Endothelial cell of umbilical vein (primary cell): ENCODE results near the gene RNPC3. TPM values are rescaled to one million over a fixed set of nuclear protein-coding genes. Genes with fewer than 3 reads are reported as not detected.

ENCODE experiments used
- BruUV-seq: library from RNA; stranded (reverse); fragments of 400-500 nt; replicated peaks from 2 replicates; lab custom pipeline; 2021; lab: Mats Ljungman, UMichigan
- CTCF ChIA-PET: fragments of 300-600, 350-600 bp; sonication (Branson Sonifier 250); formaldehyde crosslinking; loops from one replicate; lab custom pipeline; 2021; ENCODE audit warnings: antibody characterized with exemption, inconsistent platforms; lab: Charles Lee
- POLR2A ChIA-PET: fragments of 300-600, 350-600 bp; sonication (Branson Sonifier 250); formaldehyde crosslinking; loops from one replicate; lab custom pipeline; 2021; ENCODE audit warnings: antibody characterized with exemption, inconsistent platforms; lab: Charles Lee
- DNase-seq: peaks from one replicate; pipeline ENCODE4 v3.0.0-alpha.2; 2011; ENCODE audit warnings: low read depth, low spot score
- FAIRE-seq: peaks from 2 replicates; lab custom pipeline; 2011; peaks lifted over from hg19 to GRCh38; lab: Jason Lieb, UNC
- H2AFZ ChIP-seq: 2 replicates; pipeline ENCODE4 v1.6.0; 2012; ENCODE audit warnings: low read depth, low read length, control low read depth, inconsistent platforms
- H3K27ac ChIP-seq: 2 replicates; pipeline ENCODE4 v1.5.1; 2011; ENCODE audit warnings: low read depth, mild to moderate bottlenecking, control low read depth, low read length, moderate library complexity; ENCODE audit not compliant: insufficient read depth
- H3K27me3 ChIP-seq, 2 experiments: 2 replicates each; pipeline versions ENCODE4 v1.6.0 to v1.6.1; 2011; ENCODE audit warnings: low read length in 2 of 2, mixed read lengths in 1 of 2; ENCODE audit not compliant: control insufficient read depth in 2 of 2, insufficient read depth in 2 of 2
- H3K36me3 ChIP-seq, 2 experiments: 2 replicates in 1 of 2; 3 replicates in 1 of 2; pipeline ENCODE4 v1.5.1; 2011; ENCODE audit warnings: low read length in 2 of 2, mild to moderate bottlenecking in 1 of 2, moderate library complexity in 1 of 2; ENCODE audit not compliant: control insufficient read depth in 2 of 2, insufficient read depth in 2 of 2; ENCODE audit errors: extremely low read depth in 1 of 2
- H3K4me1 ChIP-seq: 3 replicates; pipeline ENCODE4 v1.5.1; 2011; ENCODE audit warnings: mild to moderate bottlenecking, low read length; ENCODE audit not compliant: control insufficient read depth, insufficient read depth; ENCODE audit errors: extremely low read depth
- H3K4me2 ChIP-seq: 2 replicates; pipeline ENCODE4 v1.6.1; 2011; ENCODE audit warnings: low read length, control low read depth, mixed read lengths; ENCODE audit not compliant: insufficient read depth
- H3K4me3 ChIP-seq, 3 experiments: fragments of 200-600 bp in 1 of 3; sonication (generic), shearing (Covaris generic) in 1 of 3; replicated peaks in 1 of 3; 2 replicates each; pipeline ENCODE4 v1.5.1; 2011 to 2016; ENCODE audit warnings: control low read depth in 3 of 3, low read length in 3 of 3, mild to moderate bottlenecking in 2 of 3, inconsistent platforms in 1 of 3, low read depth in 1 of 3, moderate library complexity in 1 of 3; ENCODE audit not compliant: insufficient read depth in 1 of 3
- H3K79me2 ChIP-seq: 2 replicates; pipeline ENCODE4 v1.6.0; 2012; ENCODE audit warnings: low read length, inconsistent platforms; ENCODE audit not compliant: control insufficient read depth, insufficient read depth
- H3K9ac ChIP-seq: replicated peaks from 2 replicates; pipeline ENCODE3; 2011; ENCODE audit warnings: low read length, control low read depth; ENCODE audit not compliant: insufficient read depth; ENCODE audit errors: extremely low read depth
- H3K9me1 ChIP-seq: replicated peaks from 3 replicates; pipeline ENCODE4 v1.6.0; 2011; ENCODE audit warnings: mild to moderate bottlenecking, low read length; ENCODE audit not compliant: control insufficient read depth, insufficient read depth; ENCODE audit errors: extremely low read depth
- H3K9me3 ChIP-seq: replicated peaks from 2 replicates; pipeline ENCODE4 v1.5.1; 2012; ENCODE audit warnings: low read length, inconsistent platforms; ENCODE audit not compliant: control insufficient read depth, insufficient read depth
- H4K20me1 ChIP-seq: replicated peaks from 2 replicates; pipeline ENCODE3; 2011; ENCODE audit warnings: mild to moderate bottlenecking, low read length; ENCODE audit not compliant: control insufficient read depth, insufficient read depth; ENCODE audit errors: extremely low read depth
- CTCF ChIP-seq, 2 donors: IDR thresholded peaks; 1 replicate in 1 of 2; 2 replicates in 1 of 2; pipeline ENCODE4 v1.5.1; 2011; ENCODE audit warnings: low read length in 2 of 2, mild to moderate bottlenecking in 2 of 2, moderate library complexity in 2 of 2, control low read depth in 1 of 2, inconsistent platforms in 1 of 2, low read depth in 1 of 2; ENCODE audit not compliant: insufficient read depth in 1 of 2; ENCODE audit errors: extremely low read depth in 1 of 2
- EZH2 ChIP-seq: IDR thresholded peaks from 2 replicates; pipeline ENCODE4 v1.6.1; 2012; ENCODE audit warnings: borderline replicate concordance, low read depth, mild to moderate bottlenecking, moderate library complexity, low read length, inconsistent platforms; ENCODE audit not compliant: severe bottlenecking
- FOS ChIP-seq: IDR thresholded peaks from 2 replicates; pipeline ENCODE4 v1.6.1; 2011; ENCODE audit warnings: mild to moderate bottlenecking, low read length, moderate library complexity, borderline replicate concordance; ENCODE audit not compliant: insufficient read depth
- GATA2 ChIP-seq: IDR thresholded peaks from 2 replicates; pipeline ENCODE4 v1.7.0; 2011; ENCODE audit warnings: low read depth, mild to moderate bottlenecking, moderate library complexity, mixed read lengths, low read length; ENCODE audit not compliant: insufficient read length, insufficient read depth
- JUN ChIP-seq: IDR thresholded peaks from 2 replicates; pipeline ENCODE4 v1.6.1; 2011; ENCODE audit warnings: borderline replicate concordance, low read depth; ENCODE audit not compliant: insufficient read length, insufficient read depth
- MAX ChIP-seq: IDR thresholded peaks from 2 replicates; pipeline ENCODE4 v1.6.1; 2011; ENCODE audit not compliant: insufficient read depth, insufficient read length
- MYC ChIP-seq: IDR thresholded peaks from one replicate; pipeline ENCODE4 v1.6.1; 2011; ENCODE audit warnings: mild to moderate bottlenecking, low read depth, low read length
- POLR2A ChIP-seq: IDR thresholded peaks from 2 replicates; pipeline ENCODE4 v1.6.1; 2012; ENCODE audit warnings: low read depth, mild to moderate bottlenecking, control low read depth, low read length
- POLR2AphosphoS5 ChIP-seq: IDR thresholded peaks from 2 replicates; pipeline ENCODE4 v1.6.1; 2012; ENCODE audit warnings: low read depth, mild to moderate bottlenecking, control low read depth, low read length, moderate library complexity; ENCODE audit not compliant: insufficient read depth
- dilution Hi-C: fragments of 300-500 bp; cut with MboI; formaldehyde crosslinking; loops from one replicate; pipeline ENCODE4 v1.15.0; 2019; ENCODE audit warnings: low sequenced_read_pairs; ENCODE audit not compliant: extremely low pct_ligation_motif_present
- intact Hi-C: fragments of 100-400 bp; cut with micrococcal nuclease; formaldehyde crosslinking; loops from one replicate; pipeline ENCODE4 v1.10.0; 2022
- polyA plus RNA-seq, 4 experiments: library from polyadenylated mRNA; depleted of rRNA in 3 of 4; stranded (reverse) in 3 of 4; unstranded in 1 of 4; fragments of >200 nt; gene quantifications; 2 replicates each; pipeline versions ENCODE4 v1.2.1 to v1.2.3, GENCODE V29; 2011 to 2012; ENCODE audit warnings: missing spikeins in 1 of 4
- total RNA-seq: library from RNA; stranded (reverse); gene quantifications from 2 replicates; pipeline ENCODE4 v1.2.3, GENCODE V29; 2021

RNPC3 gene
- total and polyA plus RNA-seq, 2 donors (not counting 3 experiments of a cell fraction or from before 2014, with no cell fraction given): 9.2 to 16.7 TPM

DNA sequence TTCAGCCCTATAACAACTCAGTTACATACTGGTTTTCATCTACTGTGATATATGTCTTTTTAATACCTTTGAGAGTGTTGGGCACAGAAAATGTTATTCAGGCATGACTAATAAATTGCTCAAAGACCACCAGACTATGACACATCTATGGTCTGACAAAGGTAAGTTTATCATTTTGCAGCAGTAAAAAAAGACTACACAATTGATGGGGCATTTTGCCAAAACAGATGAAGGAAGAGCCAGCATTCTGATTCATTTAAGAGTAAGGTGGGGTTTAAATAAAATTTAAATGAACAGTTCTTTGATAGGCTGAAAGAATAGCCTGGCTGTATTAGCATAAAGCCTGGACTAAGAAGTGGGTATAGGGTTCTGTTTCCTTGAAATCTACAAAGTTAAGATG lies 8.8 kb upstream of the RNPC3 start:
- intact Hi-C loops (loop anchor here (5.0 kb wide), 2 partner anchors 1749 to 1994 kb away; no protein-coding TSS in a partner anchor), dilution Hi-C loops (no loop called here)
- BruUV-seq: no TSS peak
- no peak overlapping the region for H3K4me3 ChIP-seq
- no peaks in the 10 kb centered on the region for H3K79me2 ChIP-seq
- no peak overlapping the region for H3K4me2 ChIP-seq
- H3K27me3 ChIP-seq: no peaks in the 10 kb centered on the region
- H2AFZ ChIP-seq: no peak overlapping the region
- H3K4me1 ChIP-seq: peaks cover 11% of the 10 kb centered on the region
- H3K36me3 ChIP-seq: no peaks in the 10 kb centered on the region
- H3K9ac ChIP-seq: no peak overlapping the region
- DNase-seq (peak; percentile 33), FAIRE-seq (no peak)
- POLR2A ChIA-PET: no interaction called here
- CTCF ChIA-PET: interaction anchor here (1.0 to 1.8 kb wide), 4 partner anchors 9 to 1996 kb away, joined by 3 to 15 read pairs (median 5); partner anchors contain the start of gene RNPC3
- no peaks in the 10 kb centered on the region for H4K20me1 ChIP-seq
- H3K27ac ChIP-seq: no peak overlapping the region
- TF ChIP-seq MYC (no peak), FOS (peak; percentile 49)
- H3K9me1 ChIP-seq: no peaks in the 10 kb centered on the region
- no peaks in the 10 kb centered on the region for H3K9me3 ChIP-seq

GRCh38 chr1:103517380-103518047 lies 8.0 kb upstream of the RNPC3 start:
- dilution Hi-C loops: no loop called here
- BruUV-seq: no TSS peak
- no peak overlapping the region for H3K9ac ChIP-seq
- no peaks in the 10 kb centered on the region for H3K79me2 ChIP-seq
- H3K36me3 ChIP-seq: no peaks in the 10 kb centered on the region
- TF ChIP-seq GATA2 (no peak), POLR2A (no peak), CTCF (IDR thresholded peaks at IDR 0.05; ENCODE audit: extremely low read depth in 1 of 2, insufficient read depth in 1 of 2, low read depth in 1 of 2, low read length in 2 of 2) (no peak), JUN (no peak), EZH2 (no peak), FOS (no peak), MAX (no peak), POLR2AphosphoS5 (no peak), MYC (no peak)
- H4K20me1 ChIP-seq: no peaks in the 10 kb centered on the region
- no peaks in the 10 kb centered on the region for H3K27me3 ChIP-seq
- H3K4me3 ChIP-seq: no peak overlapping the region
- no peak overlapping the region for H3K4me2 ChIP-seq
- CTCF ChIA-PET: interaction anchor here (1.0 to 1.8 kb wide), 4 partner anchors 9 to 1997 kb away, joined by 3 to 15 read pairs (median 5); partner anchors contain the start of gene RNPC3
- peaks cover 11% of the 10 kb centered on the region for H3K4me1 ChIP-seq
- H3K9me3 ChIP-seq: no peaks in the 10 kb centered on the region
- POLR2A ChIA-PET: no interaction called here
- FAIRE-seq (no peak), DNase-seq (no peak)
- H2AFZ ChIP-seq: no peak overlapping the region
- no peaks in the 10 kb centered on the region for H3K9me1 ChIP-seq
- intact Hi-C loops: loop anchor here (5.0 kb wide), 2 partner anchors 1750 to 1995 kb away; no protein-coding TSS in a partner anchor
- no peak overlapping the region for H3K27ac ChIP-seq
